IPS-20b (cell line): ENCODE measurements around the gene MSH3.
"Not testable (repeated sequence)": the region's sequence is repeated elsewhere in the genome, so short reads cannot be mapped to it uniquely, and the experiment has no call there.

Source experiments
- H3K27ac ChIP-seq: one replicate; pipeline ENCODE4 v1.5.1; 2013; ENCODE audit warnings: low read length
- H3K27me3 ChIP-seq: 2 replicates; pipeline ENCODE4 v1.6.1; 2013; ENCODE audit warnings: mild to moderate bottlenecking, low read length, inconsistent platforms; ENCODE audit not compliant: insufficient read depth
- H3K36me3 ChIP-seq: 2 replicates; pipeline ENCODE4 v1.6.1; 2013; ENCODE audit warnings: low read depth, mild to moderate bottlenecking, inconsistent platforms, low read length, moderate library complexity; ENCODE audit not compliant: insufficient read depth
- H3K4me1 ChIP-seq: 2 replicates; pipeline ENCODE4 v1.6.1; 2013; ENCODE audit warnings: mild to moderate bottlenecking, control low read depth, inconsistent platforms, low read length, moderate library complexity; ENCODE audit not compliant: insufficient read depth
- H3K4me3 ChIP-seq: 2 replicates; pipeline ENCODE4 v1.5.1; 2013; ENCODE audit warnings: mild to moderate bottlenecking, low read length, inconsistent platforms
- H3K9ac ChIP-seq: 2 replicates; pipeline ENCODE4 v1.6.1; 2013; ENCODE audit warnings: low read depth, mild to moderate bottlenecking, inconsistent platforms, low read length, moderate library complexity
- H3K9me3 ChIP-seq: 2 replicates; pipeline ENCODE4 v1.6.1; 2013; ENCODE audit warnings: mild to moderate bottlenecking, low read depth, low read length, inconsistent platforms; ENCODE audit not compliant: insufficient read depth

Gene MSH3

DNA sequence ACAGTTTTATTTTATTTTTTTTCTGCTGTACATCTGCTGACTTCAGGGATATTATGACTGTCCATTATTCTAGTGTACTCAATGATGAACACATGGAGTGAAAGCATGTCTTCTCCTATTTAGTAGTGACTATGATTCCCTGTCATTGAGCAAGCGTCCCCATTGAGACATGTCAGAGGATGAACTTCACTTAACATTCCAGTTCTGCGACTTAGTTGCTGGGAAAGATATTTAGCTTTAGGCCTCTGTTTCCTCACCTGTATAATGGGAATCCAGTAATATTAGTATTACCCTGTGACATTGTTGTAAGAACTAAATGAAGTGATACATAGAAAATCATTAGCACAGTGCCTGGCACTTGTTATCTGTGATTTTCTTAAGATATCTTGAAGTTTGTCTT lies 145.1 kb downstream of the MSH3 start:
- H3K27me3 ChIP-seq, result no peaks in the 10 kb centered on the region
- H3K9me3 ChIP-seq, result no peaks in the 10 kb centered on the region
- peaks cover 4% of the 10 kb centered on the region; the same call in 1 of the 2 replicates for H3K36me3 ChIP-seq
- H3K4me3 ChIP-seq, result no peak overlapping the region
- H3K9ac ChIP-seq, result no peak overlapping the region
- no peak overlapping the region for H3K27ac ChIP-seq
- no peaks in the 10 kb centered on the region for H3K4me1 ChIP-seq

DNA sequence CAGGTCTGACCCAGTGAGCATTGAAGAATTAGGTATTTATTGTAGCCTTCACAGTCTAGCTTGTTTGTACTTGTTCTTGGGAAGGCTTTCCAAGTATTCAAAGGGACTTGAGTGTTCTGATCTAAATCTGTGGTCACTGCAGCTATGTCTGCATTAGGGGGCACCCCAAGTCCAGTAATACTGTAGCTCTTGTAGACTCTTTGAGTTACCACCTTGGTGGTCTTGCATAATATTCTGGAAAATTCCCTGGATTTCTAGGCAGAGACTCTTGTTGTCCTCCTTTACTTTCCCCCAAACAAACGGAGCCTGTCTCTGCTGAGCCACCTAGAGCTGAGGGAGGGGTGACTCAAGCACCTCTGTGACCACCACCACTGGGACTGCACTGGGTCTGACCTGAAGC lies 149.9 kb downstream of the MSH3 start:
- Histone ChIP-seq H3K4me1 (no peaks in the 10 kb centered on the region; the same call in 1 of the 2 replicates), H3K4me3 (no peak overlapping the region), H3K9ac (no peak overlapping the region), H3K27me3 (no peaks in the 10 kb centered on the region), H3K9me3 (no peaks in the 10 kb centered on the region), H3K27ac (no peak overlapping the region), H3K36me3 (0 out of 2 replicates have a peak, but pooled peaks cover 4% of the 10 kb centered on the region)

DNA sequence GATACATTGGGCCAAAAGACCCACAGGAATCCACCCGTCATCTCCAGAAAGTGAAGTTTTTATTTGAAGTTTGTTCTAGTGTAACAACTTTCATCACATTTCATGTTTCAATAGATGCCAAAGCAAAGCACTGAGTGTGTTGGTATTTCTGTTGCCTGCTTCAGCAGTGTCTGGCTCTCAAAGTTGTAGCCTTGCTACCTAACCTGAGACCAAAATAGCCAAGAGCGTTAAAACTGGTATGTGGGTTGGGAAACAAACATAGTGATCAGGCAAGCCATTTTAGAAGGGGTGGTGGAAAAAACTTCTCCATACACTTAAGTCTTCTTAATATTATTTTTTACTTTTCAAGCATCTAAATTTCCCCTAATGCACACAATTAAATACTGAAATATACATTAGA lies 150.6 kb downstream of the MSH3 start:
- Histone ChIP-seq H3K36me3 (0 out of 2 replicates have a peak, but pooled peaks cover 2% of the 10 kb centered on the region), H3K4me1 (no peaks in the 10 kb centered on the region; the same call in 1 of the 2 replicates), H3K9ac (no peak overlapping the region), H3K9me3 (no peaks in the 10 kb centered on the region), H3K27me3 (no peaks in the 10 kb centered on the region), H3K4me3 (no peak overlapping the region), H3K27ac (no peak overlapping the region)

DNA sequence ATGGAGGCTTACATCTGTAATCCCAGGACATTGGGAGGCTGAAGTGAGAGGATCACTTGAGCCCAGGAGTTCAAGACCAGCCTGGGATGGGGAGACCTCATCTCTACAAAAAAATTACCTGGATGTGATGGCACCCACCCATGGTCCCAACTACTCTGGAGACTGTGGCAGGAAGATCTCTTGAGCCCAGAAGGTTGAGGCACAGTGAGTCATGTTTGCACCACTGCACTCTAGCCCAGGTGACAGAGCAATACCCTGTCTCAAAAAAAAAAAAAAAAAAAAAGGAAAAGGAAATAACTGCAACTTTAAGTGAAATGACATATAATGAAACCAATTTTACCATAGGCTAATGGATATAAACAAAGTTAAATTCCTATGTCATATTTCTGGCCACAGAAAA lies 152.5 kb downstream of the MSH3 start:
- H3K4me1 ChIP-seq, result no peaks in the 10 kb centered on the region; the same call in 1 of the 2 replicates
- H3K27me3 ChIP-seq, result no peaks in the 10 kb centered on the region
- H3K36me3 ChIP-seq, result no peaks in the 10 kb centered on the region
- no peak overlapping the region for H3K4me3 ChIP-seq
- H3K9me3 ChIP-seq, result no peaks in the 10 kb centered on the region
- H3K9ac ChIP-seq, result no peak overlapping the region
- H3K27ac ChIP-seq, result no peak overlapping the region

DNA sequence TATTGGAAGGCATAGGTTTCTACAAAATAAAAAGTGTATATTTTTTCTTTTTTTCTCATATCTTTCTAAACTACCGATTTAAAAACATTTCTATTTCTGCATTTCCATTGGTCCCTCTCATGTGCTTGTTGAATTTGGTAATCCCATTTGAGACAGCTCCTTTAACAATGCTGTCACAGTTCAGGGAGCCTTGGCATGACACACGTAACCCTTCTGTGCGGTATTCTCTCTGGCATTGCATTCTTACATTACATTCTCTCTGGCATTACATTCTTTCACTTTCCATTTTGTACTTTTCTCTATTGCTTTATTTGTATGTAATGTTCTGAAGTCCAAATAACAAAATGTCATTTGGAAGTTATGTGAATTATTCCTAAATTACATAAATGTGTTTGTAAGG lies 155.0 kb downstream of the MSH3 start:
- no peak overlapping the region for H3K27ac ChIP-seq
- H3K4me1 ChIP-seq, result no peaks in the 10 kb centered on the region; the same call in 1 of the 2 replicates
- H3K4me3 ChIP-seq, result no peak overlapping the region
- H3K9me3 ChIP-seq, result no peaks in the 10 kb centered on the region
- no peaks in the 10 kb centered on the region for H3K27me3 ChIP-seq
- H3K9ac ChIP-seq, result no peak overlapping the region
- 0 out of 2 replicates have a peak, but pooled peaks cover 3% of the 10 kb centered on the region for H3K36me3 ChIP-seq

DNA sequence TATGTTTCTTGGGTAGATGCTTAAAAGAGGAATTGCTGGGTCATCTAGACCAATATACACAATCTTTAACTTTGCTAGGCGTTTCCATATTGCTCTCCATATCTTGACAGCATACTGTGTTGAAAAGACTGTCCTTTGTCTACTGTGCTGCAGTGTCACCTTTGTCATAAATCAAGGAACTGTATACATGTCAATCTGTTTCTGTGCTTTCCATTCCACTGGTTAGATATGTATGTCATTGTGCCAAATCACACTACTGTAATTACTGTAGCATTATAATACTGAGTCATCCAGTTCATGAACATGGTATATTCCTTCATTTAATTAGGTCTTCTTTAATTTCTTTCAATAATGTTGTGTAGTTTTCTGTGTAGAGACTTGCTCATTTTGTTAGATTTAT lies 156.0 kb downstream of the MSH3 start:
- Histone ChIP-seq H3K36me3 (0 out of 2 replicates have a peak, but pooled peaks cover 3% of the 10 kb centered on the region), H3K27ac (no peak overlapping the region), H3K9ac (no peak overlapping the region), H3K27me3 (no peaks in the 10 kb centered on the region), H3K9me3 (no peaks in the 10 kb centered on the region), H3K4me3 (no peak overlapping the region), H3K4me1 (no peaks in the 10 kb centered on the region; the same call in 1 of the 2 replicates)

DNA sequence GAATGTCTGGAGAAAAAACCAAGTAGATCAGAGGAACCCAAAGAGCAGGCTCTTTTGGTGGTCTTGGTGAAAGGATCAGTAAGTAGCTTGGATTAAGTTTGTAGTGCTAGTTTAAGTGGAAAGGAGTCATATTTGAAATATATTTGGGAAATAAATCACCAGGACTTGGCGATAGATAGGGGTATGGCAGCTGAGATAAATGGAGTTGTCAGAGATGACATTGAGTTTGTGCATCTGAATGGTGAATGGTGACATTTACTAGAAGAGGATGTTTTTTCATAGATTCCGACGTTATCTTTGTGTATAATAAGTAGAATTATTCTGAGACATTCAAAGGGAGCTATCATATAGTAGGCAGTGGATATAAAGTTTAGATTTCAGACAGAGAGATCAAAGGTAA lies 162.1 kb downstream of the MSH3 start:
- Histone ChIP-seq H3K27me3 (no peaks in the 10 kb centered on the region), H3K9ac (no peak overlapping the region), H3K9me3 (no peaks in the 10 kb centered on the region), H3K4me1 (peaks cover 7% of the 10 kb centered on the region), H3K27ac (no peak overlapping the region), H3K4me3 (no peak overlapping the region), H3K36me3 (0 out of 2 replicates have a peak, but pooled peaks cover 3% of the 10 kb centered on the region)

DNA sequence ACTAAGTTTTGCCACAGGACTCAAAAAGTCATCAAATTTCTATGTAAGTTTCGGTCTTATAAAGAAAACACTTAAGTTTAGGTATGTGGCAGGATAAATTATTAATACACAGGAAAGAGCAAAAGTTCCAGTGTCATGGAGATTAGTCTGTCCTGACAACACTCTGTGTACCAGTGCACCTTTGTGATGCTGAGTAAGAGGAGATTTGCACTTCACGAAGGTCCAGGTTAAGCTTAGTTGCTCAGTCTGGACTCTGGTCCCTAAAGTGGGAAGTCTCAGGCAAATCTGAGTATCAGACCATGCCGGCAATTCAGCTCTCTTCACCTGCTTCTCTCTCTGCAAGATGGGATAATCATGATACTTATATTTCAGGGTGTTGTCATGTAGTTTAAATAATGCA lies 166.2 kb downstream of the MSH3 start:
- H3K27me3 ChIP-seq, result no peaks in the 10 kb centered on the region
- H3K36me3 ChIP-seq, result no peaks in the 10 kb centered on the region
- peaks cover 14% of the 10 kb centered on the region for H3K9me3 ChIP-seq
- H3K4me3 ChIP-seq, result no peak overlapping the region
- H3K4me1 ChIP-seq, result peaks cover 7% of the 10 kb centered on the region
- H3K27ac ChIP-seq, result no peak overlapping the region
- H3K9ac ChIP-seq, result no peak overlapping the region

DNA sequence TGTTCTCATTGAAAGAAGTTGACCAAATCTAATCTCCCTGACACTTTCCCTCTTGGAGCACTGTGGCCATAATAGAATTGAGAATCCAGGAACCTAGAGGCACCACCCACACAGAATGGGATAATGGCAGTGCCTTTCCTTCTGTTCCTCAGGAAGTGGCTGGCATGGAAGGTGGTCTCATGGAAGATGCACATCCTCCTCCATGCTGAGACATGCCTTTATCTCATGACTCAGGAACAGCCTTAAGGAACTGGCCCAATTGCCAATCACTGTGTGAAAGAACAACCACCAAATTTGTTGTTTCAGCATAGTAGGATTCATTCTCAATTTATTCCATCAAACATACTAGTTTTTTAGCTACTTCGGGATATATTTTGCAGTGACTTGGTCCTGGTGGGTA lies 168.2 kb downstream of the MSH3 start:
- Histone ChIP-seq H3K4me1 (peaks cover 7% of the 10 kb centered on the region), H3K27me3 (no peaks in the 10 kb centered on the region), H3K9ac (no peak overlapping the region), H3K4me3 (no peak overlapping the region), H3K9me3 (peaks cover 14% of the 10 kb centered on the region), H3K36me3 (no peaks in the 10 kb centered on the region), H3K27ac (no peak overlapping the region)

DNA sequence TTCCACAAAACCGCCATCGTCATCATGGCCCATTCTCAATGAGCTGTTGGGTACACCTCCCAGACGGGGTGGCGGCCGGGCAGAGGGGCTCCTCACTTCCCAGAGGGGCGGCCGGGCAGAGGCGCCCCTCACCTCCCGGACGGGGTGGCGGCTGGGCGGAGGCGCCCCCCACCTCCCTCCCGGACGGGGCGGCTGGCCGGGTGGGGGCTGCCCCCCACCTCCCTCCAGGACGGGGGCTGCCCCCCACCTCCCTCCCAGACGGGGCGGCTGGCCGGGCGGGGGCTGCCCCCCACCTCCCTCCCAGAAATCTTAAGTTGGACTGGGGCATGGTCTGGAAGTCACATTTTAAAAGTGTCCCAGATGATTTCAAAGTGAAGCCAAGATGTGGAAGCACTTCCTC lies 169.7 kb downstream of the MSH3 start:
- H3K27me3 ChIP-seq, H3K4me1 ChIP-seq, H3K9ac ChIP-seq, H3K27ac ChIP-seq, H3K36me3 ChIP-seq, H3K4me3 ChIP-seq: not testable (repeated sequence)
- peaks cover 26% of the 10 kb centered on the region for H3K9me3 ChIP-seq

DNA sequence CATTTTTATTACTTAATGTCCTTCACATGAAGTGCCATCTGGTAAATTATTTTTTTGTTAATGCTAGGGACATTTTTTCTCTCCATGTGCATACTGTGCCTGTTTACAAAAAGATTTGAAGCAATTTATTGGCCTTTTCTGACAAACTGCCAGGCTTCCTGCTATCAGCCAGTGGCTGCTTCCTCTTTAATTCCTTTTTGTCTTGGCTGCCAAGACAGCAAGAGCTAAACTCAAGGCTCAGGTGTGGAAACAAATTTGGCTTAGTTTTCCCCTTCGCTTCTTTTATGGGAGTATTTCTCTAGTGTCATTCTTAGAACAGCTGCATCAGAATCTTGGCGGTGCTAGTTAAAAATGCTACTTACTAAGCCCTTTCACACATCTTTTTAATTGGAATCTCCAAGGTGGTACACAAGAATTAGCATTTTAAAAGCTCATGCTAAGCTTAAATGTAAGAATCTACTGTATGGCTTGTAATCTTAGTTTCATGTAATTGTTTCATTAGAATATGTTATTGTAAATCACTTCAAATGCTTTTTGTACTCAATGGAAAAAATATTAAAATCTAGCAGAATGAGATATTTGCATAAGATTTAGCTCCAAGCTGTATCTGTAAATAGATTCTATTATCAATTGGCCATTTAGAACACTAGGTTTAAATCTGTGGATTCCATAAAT lies 171.5 kb downstream of the MSH3 start:
- no peaks in the 10 kb centered on the region for H3K27me3 ChIP-seq
- no peak overlapping the region for H3K4me3 ChIP-seq
- H3K4me1 ChIP-seq, result peaks cover under 1% of the 10 kb centered on the region; the same call in 1 of the 2 replicates
- H3K9me3 ChIP-seq, result peaks cover 29% of the 10 kb centered on the region
- H3K9ac ChIP-seq, result no peak overlapping the region
- H3K36me3 ChIP-seq, result no peaks in the 10 kb centered on the region
- H3K27ac ChIP-seq, result no peak overlapping the region

DNA sequence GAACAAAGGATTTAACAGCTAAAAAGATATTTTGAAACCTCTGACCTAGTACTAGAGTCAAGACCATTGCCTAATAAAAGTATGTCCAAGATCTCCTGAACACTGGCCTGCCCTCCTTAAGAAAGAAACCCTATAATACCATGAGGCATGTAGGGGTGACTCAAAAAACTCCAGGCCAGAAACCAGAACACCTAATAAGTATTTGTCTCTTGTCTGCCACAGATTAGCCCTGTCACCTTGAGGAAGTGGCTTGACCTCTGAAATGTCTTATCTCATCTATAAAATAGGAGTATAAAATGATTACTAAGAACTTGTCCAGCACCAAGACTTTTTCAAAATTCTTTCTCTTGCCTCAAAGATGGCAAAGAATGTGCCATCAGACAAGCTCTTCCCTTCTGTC lies 180.3 kb downstream of the MSH3 start:
- Histone ChIP-seq H3K36me3 (no peaks in the 10 kb centered on the region), H3K9me3 (no peaks in the 10 kb centered on the region), H3K4me1 (no peaks in the 10 kb centered on the region), H3K27ac (no peak overlapping the region), H3K27me3 (no peaks in the 10 kb centered on the region), H3K4me3 (no peak overlapping the region), H3K9ac (no peak overlapping the region)
